HCT116 (cell line): ENCODE measurements around the gene OR52L1. TPM values are rescaled to one million over a fixed set of nuclear protein-coding genes. Genes with fewer than 3 reads are reported as not detected.

ENCODE experiments used
- ATAC-seq: fragments of 200-7000 bp; cut with Tn5 transposase; 2 replicates; pipeline ENCODE4 v1.9.1; 2020; ENCODE audit warnings: mild to moderate bottlenecking, moderate library complexity
- BruUV-seq: library from RNA; stranded (reverse); fragments of 400-500 nt; replicated peaks from 2 replicates; lab custom pipeline; 2021; lab: Mats Ljungman, UMichigan
- CTCF ChIA-PET: fragments of 300-600 bp; sonication (Branson Sonifier 250); formaldehyde crosslinking; loops from one replicate; lab custom pipeline; 2021; ENCODE audit warnings: antibody characterized with exemption; lab: Charles Lee
- POLR2A ChIA-PET: fragments of 300-600, 350-600 bp; sonication (Branson Sonifier 250); formaldehyde crosslinking; loops from one replicate; lab custom pipeline; 2021; ENCODE audit warnings: antibody characterized with exemption; lab: Charles Lee
- RAD21 ChIA-PET, 2 experiments: fragments of 300-600 bp; sonication (Branson Sonifier 250); formaldehyde crosslinking; loops; one replicate each; lab custom pipeline; 2023; ENCODE audit warnings: low total read pairs in 2 of 2; ENCODE audit not compliant: uncharacterized antibody in 2 of 2, unreplicated experiment in 2 of 2, low non-redundant PET in 1 of 2; lab: Charles Lee
- DNase-seq: peaks from one replicate; pipeline ENCODE4 v3.0.0-alpha.2; 2010; ENCODE audit warnings: low read depth, low spot score
- H2AFZ ChIP-seq: fragments of 200-600 bp; shearing (Covaris generic), sonication (generic); 2 replicates; pipeline ENCODE4 v1.6.1; 2017; ENCODE audit warnings: low read depth, mixed run types, mixed read lengths, antibody characterized with exemption, low read length; ENCODE audit not compliant: poor library complexity, severe bottlenecking
- H3K27ac ChIP-seq: 2 replicates; pipeline ENCODE4 v1.5.1; 2012; ENCODE audit warnings: low read depth, low read length
- H3K27me3 ChIP-seq: fragments of 200-600 bp; sonication (generic); 2 replicates; pipeline ENCODE4 v1.6.1; 2016; ENCODE audit warnings: mixed run types, low read length, mixed read lengths; ENCODE audit not compliant: insufficient read depth
- H3K36me3 ChIP-seq, 2 experiments: fragments of 200-500 bp in 1 of 2; fragments of 200-600 bp in 1 of 2; sonication (Bioruptor generic) in 1 of 2; sonication (generic) in 1 of 2; 2 replicates each; pipeline versions ENCODE4 v1.5.1 to v1.6.1; 2014 to 2016; ENCODE audit warnings: low read length in 2 of 2, inconsistent platforms in 1 of 2, mixed read lengths in 1 of 2, mixed run types in 1 of 2; ENCODE audit not compliant: insufficient read depth in 2 of 2, control insufficient read depth in 1 of 2
- H3K4me1 ChIP-seq, 2 experiments: fragments of 200-600 bp in 1 of 2; sonication (generic) in 1 of 2; 2 replicates each; pipeline versions ENCODE4 v1.5.1 to v1.6.1; 2012 to 2017; ENCODE audit warnings: low read length in 2 of 2, inconsistent platforms in 1 of 2, mild to moderate bottlenecking in 1 of 2, mixed read lengths in 1 of 2, mixed run types in 1 of 2, moderate library complexity in 1 of 2; ENCODE audit not compliant: insufficient read depth in 2 of 2, control insufficient read depth in 1 of 2
- H3K4me2 ChIP-seq: fragments of 200-600 bp; sonication (generic); 2 replicates; pipeline ENCODE4 v1.6.1; 2017; ENCODE audit warnings: mixed run types, low read length, mixed read lengths
- H3K4me3 ChIP-seq, 2 experiments: fragments of 200-600 bp in 1 of 2; sonication (generic) in 1 of 2; replicated peaks in 1 of 2; 2 replicates each; pipeline ENCODE4 v1.5.1; 2011 to 2016; ENCODE audit warnings: low read length in 2 of 2, control low read depth in 1 of 2, low read depth in 1 of 2, mild to moderate bottlenecking in 1 of 2, mixed read lengths in 1 of 2, mixed run types in 1 of 2
- H3K79me2 ChIP-seq: fragments of 200-600 bp; sonication (generic); 2 replicates; pipeline ENCODE4 v1.6.1; 2017; ENCODE audit warnings: mild to moderate bottlenecking, mixed run types, low read length, moderate library complexity, mixed read lengths; ENCODE audit not compliant: insufficient read depth
- H3K9ac ChIP-seq: fragments of 200-600 bp; sonication (generic); 2 replicates; pipeline ENCODE4 v1.6.1; 2016; ENCODE audit warnings: low read length, mixed read lengths
- H3K9me2 ChIP-seq: fragments of 200-600 bp; sonication (generic), shearing (Covaris generic); 2 replicates; pipeline ENCODE4 v1.6.1; 2017; ENCODE audit warnings: mixed run types, mild to moderate bottlenecking, moderate library complexity; ENCODE audit not compliant: insufficient read depth
- H3K9me3 ChIP-seq, 2 experiments: fragments of 200-500 bp in 1 of 2; fragments of 200-600 bp in 1 of 2; sonication (Bioruptor generic) in 1 of 2; sonication (generic) in 1 of 2; 2 replicates each; pipeline ENCODE4 v1.6.1; 2014 to 2017; ENCODE audit warnings: low read length in 2 of 2, mixed read lengths in 2 of 2, inconsistent platforms in 1 of 2, low read depth in 1 of 2, mild to moderate bottlenecking in 1 of 2, mixed run types in 1 of 2, moderate library complexity in 1 of 2; ENCODE audit not compliant: control insufficient read depth in 1 of 2, insufficient read depth in 1 of 2
- H4K20me1 ChIP-seq: fragments of 200-600 bp; sonication (generic), shearing (Covaris generic); 2 replicates; pipeline ENCODE4 v1.6.1; 2017; ENCODE audit warnings: mixed run types, mild to moderate bottlenecking, moderate library complexity; ENCODE audit not compliant: insufficient read depth
- CBX3 ChIP-seq: IDR thresholded peaks from 2 replicates; pipeline ENCODE4 v1.6.1; 2012; ENCODE audit warnings: low read depth
- CEBPB ChIP-seq: IDR thresholded peaks from 2 replicates; pipeline ENCODE4 v1.6.1; 2012; ENCODE audit warnings: low read depth
- EZH2 ChIP-seq: fragments of 200-600 bp; sonication (generic); IDR thresholded peaks from 2 replicates; pipeline ENCODE4 v1.6.1; 2017; ENCODE audit warnings: antibody characterized with exemption, mixed run types
- FOSL1 ChIP-seq: IDR thresholded peaks from 2 replicates; pipeline ENCODE4 v1.6.1; 2012; ENCODE audit warnings: low read depth
- JUND ChIP-seq: IDR thresholded peaks from 2 replicates; pipeline ENCODE4 v1.6.1; 2012
- RAD21 ChIP-seq: IDR thresholded peaks from 2 replicates; pipeline ENCODE4 v1.6.1; 2012; ENCODE audit warnings: low read depth, mild to moderate bottlenecking
- SIN3A ChIP-seq: IDR thresholded peaks from 2 replicates; pipeline ENCODE4 v1.6.1; 2012; ENCODE audit warnings: low read depth
- SRF ChIP-seq: IDR thresholded peaks from 2 replicates; pipeline ENCODE4 v1.6.1; 2012; ENCODE audit warnings: low read depth
- ZNF274 ChIP-seq: fragments of 200-500 bp; sonication (Bioruptor generic); IDR thresholded peaks from 2 replicates; pipeline ENCODE4 v1.6.1; 2014; ENCODE audit warnings: mild to moderate bottlenecking, low read depth, low read length, inconsistent platforms
- intact Hi-C: fragments of 100-400 bp; cut with micrococcal nuclease; formaldehyde crosslinking; loops from 2 replicates; pipeline ENCODE4 v1.10.0; 2022
- total RNA-seq: library from RNA; stranded (reverse); gene quantifications from one replicate; pipeline ENCODE4 v1.2.1, GENCODE V29; 2021; ENCODE audit not compliant: unreplicated experiment
- TF ChIP-seq, protein P1 (sequence below): IDR thresholded peaks from 2 replicates; pipeline ENCODE4 v1.6.1; 2011; ENCODE audit warnings: mild to moderate bottlenecking, low read length, moderate library complexity; ENCODE audit not compliant: insufficient replicate concordance; ENCODE audit errors: extremely low read depth
- TF ChIP-seq, protein P2 (sequence below): IDR thresholded peaks from 2 replicates; pipeline ENCODE4 v1.6.1; 2012

OR52L1 gene
- total RNA-seq, 1 experiment from 2014 or later: not detected

DNA sequence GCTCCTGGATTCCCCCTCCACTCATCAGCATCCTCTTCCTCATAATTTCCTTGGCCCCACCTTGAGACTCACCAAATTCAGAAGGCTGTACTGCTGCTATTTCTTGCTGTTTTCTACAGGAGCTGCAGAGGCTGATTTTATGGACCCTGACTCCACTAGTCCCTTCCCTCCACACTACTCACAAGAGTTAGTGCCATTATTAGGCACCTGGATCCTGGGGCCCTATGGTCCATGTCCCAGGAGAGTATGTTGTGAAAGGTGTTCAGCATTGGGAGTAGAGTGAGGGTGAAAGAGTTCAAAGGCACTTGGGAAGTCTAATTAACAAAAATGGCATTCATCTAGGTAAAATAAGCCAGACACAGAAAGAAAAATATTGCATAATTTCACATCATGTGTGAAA lies 20.1 kb upstream of the OR52L1 start, which contains the start of gene OR56A4:
TSS of gene OR56A4 (minus strand) at position 101 of the 400 bp plus-strand sequence. CDS start 3,954 bp downstream, outside the sequence.
- no TSS peak for BruUV-seq
- ATAC-seq (no peak), DNase-seq (no peak)
- intact Hi-C loops: no loop called here
- RAD21 ChIA-PET: no interaction called here
- Histone ChIP-seq H3K36me3 (no peaks in the 10 kb centered on the region), H2AFZ (no peak within 1 kb of the TSS), H3K9me2 (no peaks in the 10 kb centered on the region), H3K9me3 (no peaks in the 10 kb centered on the region), H3K9ac (no peak within 1 kb of the TSS), H3K79me2 (no peaks in the 10 kb centered on the region), H4K20me1 (no peaks in the 10 kb centered on the region), H3K4me1 (no peaks in the 10 kb centered on the region), H3K4me2 (no peak within 1 kb of the TSS), H3K27ac (no peak within 1 kb of the TSS), H3K4me3 (no peak within 1 kb of the TSS), H3K27me3 (peaks cover 60% of the 10 kb centered on the region)
- CTCF ChIA-PET: no interaction called here
- TF ChIP-seq SRF (no peak), RAD21 (no peak), FOSL1 (no peak)
- TF ChIP-seq, protein P1, sequence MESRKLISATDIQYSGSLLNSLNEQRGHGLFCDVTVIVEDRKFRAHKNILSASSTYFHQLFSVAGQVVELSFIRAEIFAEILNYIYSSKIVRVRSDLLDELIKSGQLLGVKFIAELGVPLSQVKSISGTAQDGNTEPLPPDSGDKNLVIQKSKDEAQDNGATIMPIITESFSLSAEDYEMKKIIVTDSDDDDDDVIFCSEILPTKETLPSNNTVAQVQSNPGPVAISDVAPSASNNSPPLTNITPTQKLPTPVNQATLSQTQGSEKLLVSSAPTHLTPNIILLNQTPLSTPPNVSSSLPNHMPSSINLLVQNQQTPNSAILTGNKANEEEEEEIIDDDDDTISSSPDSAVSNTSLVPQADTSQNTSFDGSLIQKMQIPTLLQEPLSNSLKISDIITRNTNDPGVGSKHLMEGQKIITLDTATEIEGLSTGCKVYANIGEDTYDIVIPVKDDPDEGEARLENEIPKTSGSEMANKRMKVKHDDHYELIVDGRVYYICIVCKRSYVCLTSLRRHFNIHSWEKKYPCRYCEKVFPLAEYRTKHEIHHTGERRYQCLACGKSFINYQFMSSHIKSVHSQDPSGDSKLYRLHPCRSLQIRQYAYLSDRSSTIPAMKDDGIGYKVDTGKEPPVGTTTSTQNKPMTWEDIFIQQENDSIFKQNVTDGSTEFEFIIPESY: no peak
- POLR2A ChIA-PET: no interaction called here

DNA sequence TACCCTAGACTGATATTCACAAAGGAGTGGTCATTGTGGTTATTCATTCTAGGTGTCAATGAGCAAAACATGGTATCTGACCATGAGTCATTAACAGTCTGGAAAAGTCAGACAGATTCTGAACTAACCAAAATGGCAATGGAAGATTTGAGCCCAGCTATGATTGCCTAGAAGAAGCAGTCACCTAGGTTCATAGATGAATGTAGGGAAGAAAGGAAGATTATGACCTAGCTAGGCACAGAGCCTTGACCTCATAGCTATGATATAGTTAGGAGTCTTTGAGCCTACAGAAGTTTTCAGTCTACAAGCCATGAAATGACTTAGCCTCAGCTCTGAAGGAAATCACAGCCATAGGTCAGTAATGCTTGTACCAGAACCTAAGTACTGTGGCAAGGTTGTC lies 19.6 kb upstream of the OR52L1 start:
- no peaks in the 10 kb centered on the region for H3K79me2 ChIP-seq
- H3K27me3 ChIP-seq: peaks cover 60% of the 10 kb centered on the region
- intact Hi-C loops: no loop called here
- H3K36me3 ChIP-seq: no peaks in the 10 kb centered on the region
- no peaks in the 10 kb centered on the region for H4K20me1 ChIP-seq
- no TSS peak for BruUV-seq
- ChIA-PET POLR2A (no interaction called here), CTCF (no interaction called here), RAD21 (no interaction called here)
- no peak for TF ChIP-seq EZH2
- TF ChIP-seq ZNF274: no peak
- no peak for TF ChIP-seq CBX3
- no peak for TF ChIP-seq JUND
- TF ChIP-seq, protein P2, sequence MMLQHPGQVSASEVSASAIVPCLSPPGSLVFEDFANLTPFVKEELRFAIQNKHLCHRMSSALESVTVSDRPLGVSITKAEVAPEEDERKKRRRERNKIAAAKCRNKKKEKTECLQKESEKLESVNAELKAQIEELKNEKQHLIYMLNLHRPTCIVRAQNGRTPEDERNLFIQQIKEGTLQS: no peak
- no peak for TF ChIP-seq SIN3A
- no peak for TF ChIP-seq CEBPB
- TF ChIP-seq, protein P1: no peak
- H3K4me2 ChIP-seq: no peak overlapping the region
- no peak overlapping the region for H3K4me3 ChIP-seq
- DNase-seq: no peak
- no peaks in the 10 kb centered on the region for H3K9me3 ChIP-seq
- no peak overlapping the region for H2AFZ ChIP-seq
- no peak for ATAC-seq
- H3K4me1 ChIP-seq: no peaks in the 10 kb centered on the region
- no peak overlapping the region for H3K27ac ChIP-seq
- no peaks in the 10 kb centered on the region for H3K9me2 ChIP-seq
- no peak overlapping the region for H3K9ac ChIP-seq
